PFSK-1 (cell line): ENCODE measurements around the gene TXLNB.

Experiments used
- SIN3A ChIP-seq: IDR thresholded peaks from 2 replicates; pipeline ENCODE4 v1.6.1; 2012; ENCODE audit warnings: mild to moderate bottlenecking, low read length, moderate library complexity, borderline replicate concordance; ENCODE audit not compliant: insufficient read depth
- TAF1 ChIP-seq: IDR thresholded peaks from 2 replicates; pipeline ENCODE4 v1.6.1; 2012; ENCODE audit warnings: low read length, control low read depth, borderline replicate concordance; ENCODE audit not compliant: insufficient read depth
- TF ChIP-seq, protein P1 (sequence below), 2 experiments: IDR thresholded peaks; 2 replicates each; pipeline versions ENCODE4 v1.6.1 to v1.8.0; 2011 to 2012; ENCODE audit warnings: low read depth in 2 of 2, low read length in 2 of 2, control low read depth in 1 of 2, inconsistent platforms in 1 of 2, mild to moderate bottlenecking in 1 of 2, moderate library complexity in 1 of 2; ENCODE audit not compliant: insufficient read depth in 1 of 2

- TF ChIP-seq TAF1, result no peak
- TF ChIP-seq, protein P1, sequence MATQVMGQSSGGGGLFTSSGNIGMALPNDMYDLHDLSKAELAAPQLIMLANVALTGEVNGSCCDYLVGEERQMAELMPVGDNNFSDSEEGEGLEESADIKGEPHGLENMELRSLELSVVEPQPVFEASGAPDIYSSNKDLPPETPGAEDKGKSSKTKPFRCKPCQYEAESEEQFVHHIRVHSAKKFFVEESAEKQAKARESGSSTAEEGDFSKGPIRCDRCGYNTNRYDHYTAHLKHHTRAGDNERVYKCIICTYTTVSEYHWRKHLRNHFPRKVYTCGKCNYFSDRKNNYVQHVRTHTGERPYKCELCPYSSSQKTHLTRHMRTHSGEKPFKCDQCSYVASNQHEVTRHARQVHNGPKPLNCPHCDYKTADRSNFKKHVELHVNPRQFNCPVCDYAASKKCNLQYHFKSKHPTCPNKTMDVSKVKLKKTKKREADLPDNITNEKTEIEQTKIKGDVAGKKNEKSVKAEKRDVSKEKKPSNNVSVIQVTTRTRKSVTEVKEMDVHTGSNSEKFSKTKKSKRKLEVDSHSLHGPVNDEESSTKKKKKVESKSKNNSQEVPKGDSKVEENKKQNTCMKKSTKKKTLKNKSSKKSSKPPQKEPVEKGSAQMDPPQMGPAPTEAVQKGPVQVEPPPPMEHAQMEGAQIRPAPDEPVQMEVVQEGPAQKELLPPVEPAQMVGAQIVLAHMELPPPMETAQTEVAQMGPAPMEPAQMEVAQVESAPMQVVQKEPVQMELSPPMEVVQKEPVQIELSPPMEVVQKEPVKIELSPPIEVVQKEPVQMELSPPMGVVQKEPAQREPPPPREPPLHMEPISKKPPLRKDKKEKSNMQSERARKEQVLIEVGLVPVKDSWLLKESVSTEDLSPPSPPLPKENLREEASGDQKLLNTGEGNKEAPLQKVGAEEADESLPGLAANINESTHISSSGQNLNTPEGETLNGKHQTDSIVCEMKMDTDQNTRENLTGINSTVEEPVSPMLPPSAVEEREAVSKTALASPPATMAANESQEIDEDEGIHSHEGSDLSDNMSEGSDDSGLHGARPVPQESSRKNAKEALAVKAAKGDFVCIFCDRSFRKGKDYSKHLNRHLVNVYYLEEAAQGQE (IDR thresholded peaks at IDR 0.05; ENCODE audit: insufficient read depth in 1 of 2, low read depth in 2 of 2, low read length in 2 of 2), result no peak
- no peak for TF ChIP-seq SIN3A
Measured at GRCh38 chr6:139338795-139339194, 47.0 kb upstream of the TXLNB start.
